ENCODE results near the gene LAMA1. TPM values are rescaled to one million over a fixed set of nuclear protein-coding genes. Genes with fewer than 3 reads are reported as not detected.

Gene LAMA1
- total and polyA plus RNA-seq, 10 of the 15 experiments (the other 5 are each of a cell fraction or from before 2014, with no cell fraction given), result under 0.01 to 1.9 (median 0.06) TPM; not detected in 6

GRCh38 chr18:7122376-7122775 is 4.8 kb upstream of the LAMA1 start:
- WGBS (ENCODE audit: insufficient coverage, insufficient replicate concordance, low lambda C conversion rate, missing lambda C conversion rate), result 0% methylated on average over 4 of the region's 4 CpGs
- CTCF ChIA-PET, result interaction anchor here (0.9 kb wide), 1 partner anchor 8 kb away, joined by 3 read pairs; no protein-coding TSS in a partner anchor
- no peak for DNase-seq (ENCODE audit: low read depth, low spot score)

More at GRCh38 chr18:7122376-7122775, 4.8 kb upstream of the LAMA1 start:
- in situ Hi-C loops (cut with MboI), result no loop called here
- Histone ChIP-seq H3K4me1 (ENCODE audit: control insufficient read depth, insufficient read depth, low read length) (no peaks in the 10 kb centered on the region), H2AFZ (ENCODE audit: control insufficient read depth, low read depth, low read length) (no peak overlapping the region), H3K36me3 (ENCODE audit: control insufficient read depth in 2 of 2, insufficient read depth in 2 of 2, low read length in 1 of 2) (no peaks in the 10 kb centered on the region), H3K79me2 (ENCODE audit: control insufficient read depth, insufficient read depth, low read length) (no peaks in the 10 kb centered on the region), H3K4me2 (ENCODE audit: control insufficient read depth, insufficient read depth) (no peak overlapping the region), H3K9me3 (replicated peaks; ENCODE audit: control insufficient read depth, insufficient read depth, low read length) (no peaks in the 10 kb centered on the region; the same call in 2 of the 3 replicates), H3K27me3 (replicated peaks in 1 of 2; ENCODE audit: control insufficient read depth in 2 of 2, insufficient read depth in 2 of 2, low read length in 1 of 2) (no peaks in the 10 kb centered on the region), H4K20me1 (ENCODE audit: control insufficient read depth, insufficient read depth) (no peaks in the 10 kb centered on the region), H3K27ac (ENCODE audit: control insufficient read depth, insufficient read depth) (no peak overlapping the region), H3K4me3 (no peak overlapping the region), H3K9ac (ENCODE audit: control insufficient read depth, insufficient read depth, low read length) (no peak overlapping the region)
- ChIA-PET RAD21 (ENCODE audit: unreplicated experiment) (no interaction called here), SMC1A (ENCODE audit: uncharacterized antibody, unreplicated experiment) (interaction anchor here (1.4 kb wide), 1 partner anchor 10 kb away, joined by 3 read pairs; no protein-coding TSS in a partner anchor), POLR2A (no interaction called here)
- FAIRE-seq, result no peak
- no peak for ATAC-seq
- TF ChIP-seq JUNB (IDR thresholded peaks at IDR 0.05), result no peak
- no peak for TF ChIP-seq CTCF (IDR thresholded peaks at IDR 0.05 in 2 of 3, conservative IDR thresholded peaks at IDR 0.05 in 1 of 3; ENCODE audit: control insufficient read depth in 2 of 3, extremely low read depth in 1 of 3, insufficient read depth in 1 of 3, low read depth in 3 of 3, low read length in 3 of 3)
- TF ChIP-seq MTA2 (IDR thresholded peaks at IDR 0.05; ENCODE audit: low read depth), result no peak
- TF ChIP-seq NBN (IDR thresholded peaks at IDR 0.05), result no peak
- no peak for TF ChIP-seq BHLHE40 (IDR thresholded peaks at IDR 0.05; ENCODE audit: borderline replicate concordance in 1 of 2, low read depth in 2 of 2, low read length in 1 of 2)
- TF ChIP-seq CEBPZ (IDR thresholded peaks at IDR 0.05; ENCODE audit: low read depth, low read length), result no peak
- intact Hi-C loops (cut with micrococcal nuclease; ENCODE audit: unreplicated experiment), result no loop called here
- no TSS peak for BruUV-seq (replicated peaks)

All from GM12878 (cell line).